CD14-positive monocyte (primary cell): Measurements from ENCODE around the gene SYT7. TPM values are rescaled to one million over a fixed set of nuclear protein-coding genes. Genes with fewer than 3 reads are reported as not detected.

ENCODE experiments used
- DNase-seq, 3 donors: peaks; one replicate each; pipeline ENCODE4 v3.0.0-alpha.2; 2011 to 2022
- H2AFZ ChIP-seq: 2 replicates; pipeline ENCODE4 v1.6.0; 2012; ENCODE audit warnings: mild to moderate bottlenecking, low read depth, low read length, inconsistent platforms; ENCODE audit not compliant: insufficient read depth, poor library complexity, severe bottlenecking
- H3K27ac ChIP-seq, 2 donors: 1 replicate in 1 of 2; 2 replicates in 1 of 2; pipeline ENCODE4 v1.5.1; 2012 to 2013; ENCODE audit warnings: low read length in 2 of 2, control low read depth in 1 of 2, inconsistent platforms in 1 of 2, low read depth in 1 of 2, mild to moderate bottlenecking in 1 of 2
- H3K27me3 ChIP-seq, 2 donors: one replicate each; pipeline versions ENCODE4 v1.6.0 to v1.6.1; 2011 to 2013; ENCODE audit warnings: low read length in 2 of 2; ENCODE audit not compliant: control insufficient read depth in 2 of 2, insufficient read depth in 2 of 2
- H3K36me3 ChIP-seq, 2 donors: replicated peaks in 1 of 2; 1 replicate in 1 of 2; 2 replicates in 1 of 2; pipeline versions ENCODE4 v1.5.1 to v1.6.1; 2012 to 2013; ENCODE audit warnings: low read length in 2 of 2, control low read depth in 1 of 2, inconsistent platforms in 1 of 2, mild to moderate bottlenecking in 1 of 2; ENCODE audit not compliant: insufficient read depth in 2 of 2, control insufficient read depth in 1 of 2
- H3K4me1 ChIP-seq, 2 donors: 1 replicate in 1 of 2; 2 replicates in 1 of 2; pipeline versions ENCODE4 v1.5.1 to v1.6.1; 2012 to 2013; ENCODE audit warnings: low read length in 2 of 2, control low read depth in 1 of 2, inconsistent platforms in 1 of 2, mild to moderate bottlenecking in 1 of 2, moderate library complexity in 1 of 2; ENCODE audit not compliant: insufficient read depth in 2 of 2, control insufficient read depth in 1 of 2
- H3K4me2 ChIP-seq: replicated peaks from 2 replicates; pipeline ENCODE3; 2012; ENCODE audit warnings: low read length, moderate library complexity, mild to moderate bottlenecking; ENCODE audit not compliant: poor library complexity, severe bottlenecking; ENCODE audit errors: extremely low read depth
- H3K4me3 ChIP-seq, 3 experiments: fragments of 200-600 bp in 1 of 3; sonication (generic) in 1 of 3; replicated peaks in 1 of 3; 1 replicate in 2 of 3; 2 replicates in 1 of 3; pipeline ENCODE4 v1.5.1; 2011 to 2013; ENCODE audit warnings: low read length in 3 of 3, mild to moderate bottlenecking in 3 of 3, control low read depth in 2 of 3, low read depth in 2 of 3, inconsistent platforms in 1 of 3, moderate library complexity in 1 of 3
- H3K79me2 ChIP-seq: 2 replicates; pipeline ENCODE4 v1.6.0; 2012; ENCODE audit warnings: mild to moderate bottlenecking, control low read depth, inconsistent platforms, low read length, moderate library complexity; ENCODE audit not compliant: insufficient read depth
- H3K9ac ChIP-seq: 2 replicates; pipeline ENCODE4 v1.6.0; 2017; ENCODE audit warnings: low read length, mild to moderate bottlenecking; ENCODE audit not compliant: insufficient read depth, poor library complexity, severe bottlenecking
- H3K9me3 ChIP-seq, 2 donors: replicated peaks in 1 of 2; 1 replicate in 1 of 2; 2 replicates in 1 of 2; pipeline versions ENCODE4 v1.5.1 to v1.6.1; 2012 to 2013; ENCODE audit warnings: low read length in 2 of 2, control low read depth in 1 of 2; ENCODE audit not compliant: control insufficient read depth in 1 of 2, insufficient read depth in 1 of 2
- H4K20me1 ChIP-seq: 2 replicates; pipeline ENCODE4 v1.6.0; 2012; ENCODE audit warnings: mild to moderate bottlenecking, low read length, control low read depth, moderate library complexity; ENCODE audit not compliant: insufficient read depth
- H3K27ac Mint-ChIP-seq, 7 donors: one replicate each; pipeline ENCODE4 v1.8.0; 2020; ENCODE audit warnings: mild to moderate bottlenecking in 7 of 7, mixed read lengths in 7 of 7, moderate library complexity in 6 of 7, inconsistent platforms in 2 of 7
- H3K27me3 Mint-ChIP-seq, 3 donors: one replicate each; pipeline ENCODE4 v1.8.0; 2021 to 2022; ENCODE audit warnings: low read depth in 3 of 3, mild to moderate bottlenecking in 3 of 3, mixed read lengths in 3 of 3, moderate library complexity in 3 of 3, inconsistent platforms in 1 of 3
- H3K36me3 Mint-ChIP-seq, 2 donors: one replicate each; pipeline ENCODE4 v1.8.0; 2020; ENCODE audit warnings: mixed read lengths in 2 of 2, inconsistent platforms in 1 of 2, mild to moderate bottlenecking in 1 of 2
- H3K4me1 Mint-ChIP-seq: one replicate; pipeline ENCODE4 v1.8.0; 2020; ENCODE audit warnings: mild to moderate bottlenecking, mixed read lengths
- H3K4me3 Mint-ChIP-seq, 2 donors: one replicate each; pipeline ENCODE4 v1.8.0; 2020; ENCODE audit warnings: mild to moderate bottlenecking in 2 of 2, mixed read lengths in 2 of 2, moderate library complexity in 1 of 2
- H3K9me3 Mint-ChIP-seq, 7 donors: one replicate each; pipeline ENCODE4 v1.8.0; 2020 to 2022; ENCODE audit warnings: mixed read lengths in 7 of 7, mild to moderate bottlenecking in 6 of 7, moderate library complexity in 6 of 7, inconsistent platforms in 2 of 7
- WGBS: methylation state at CpG from one replicate; pipeline ENCODE4 v1.1.5; 2013; ENCODE audit warnings: missing lambda C conversion rate; ENCODE audit not compliant: insufficient coverage; 5-methylcytosine and 5-hydroxymethylcytosine counted together
- intact Hi-C, 2 donors: fragments of 100-400 bp; cut with micrococcal nuclease; formaldehyde crosslinking; loops; one replicate each; pipeline versions ENCODE4 v1.15.0 to v1.15.1; 2023
- polyA plus RNA-seq, 3 donors: library from polyadenylated mRNA; depleted of rRNA in 1 of 3; unstranded in 2 of 3; stranded (reverse) in 1 of 3; fragments of 300-500 nt in 2 of 3; fragments of >200 nt in 1 of 3; fragmentation: Illumina TruSeq in 2 of 3; gene quantifications; 1 replicate in 2 of 3; 2 replicates in 1 of 3; pipeline ENCODE4 v1.2.3, GENCODE V29; 2012 to 2021
- TF ChIP-seq, protein P1 (sequence below): fragments of 200-600 bp; IDR thresholded peaks from one replicate; pipeline ENCODE4 v1.8.0; 2022; ENCODE audit warnings: antibody characterized with exemption, mild to moderate bottlenecking

Gene SYT7
- polyA plus RNA-seq, 3 donors, result not detected

DNA sequence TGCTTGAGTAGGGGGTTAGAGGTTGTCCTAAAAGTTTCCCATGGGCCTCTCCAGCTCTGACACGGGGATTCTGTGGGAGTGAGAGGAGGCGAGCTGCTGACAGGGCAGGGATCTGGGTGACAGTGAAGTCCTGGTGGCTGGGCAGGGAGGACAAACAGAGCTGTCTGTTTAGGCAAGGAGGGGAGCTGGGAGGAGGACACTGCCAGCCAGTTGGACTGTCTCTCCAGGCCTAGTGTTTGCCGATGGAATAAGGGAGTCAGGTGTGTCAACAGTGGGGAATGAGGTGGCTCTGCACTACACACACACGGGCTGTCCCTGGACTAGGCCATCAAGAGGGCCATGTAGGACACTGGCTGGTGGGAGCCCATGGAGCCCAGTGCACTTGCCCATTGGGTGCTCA lies 20.6 kb upstream of the SYT7 start:
- Histone ChIP-seq H4K20me1 (no peaks in the 10 kb centered on the region), H3K4me1 (no peaks in the 10 kb centered on the region), H3K27ac (no peak overlapping the region), H3K4me3 (no peak overlapping the region), H3K36me3 (no peaks in the 10 kb centered on the region), H3K79me2 (no peaks in the 10 kb centered on the region), H3K9me3 (no peaks in the 10 kb centered on the region), H3K9ac (no peak overlapping the region), H2AFZ (no peak overlapping the region), H3K27me3 (peaks cover 0 to 7% of the 10 kb centered on the region in 2 donors), H3K4me2 (no peak overlapping the region)
- intact Hi-C loops, result no loop called here
- Mint-ChIP-seq H3K36me3 (no peaks in the 10 kb centered on the region), H3K4me1 (no peaks in the 10 kb centered on the region), H3K27ac (no peak overlapping the region), H3K4me3 (no peak overlapping the region), H3K9me3 (peaks cover 0 to 2% (median 0%) of the 10 kb centered on the region in 7 donors), H3K27me3 (peaks cover 8 to 31% (median 17%) of the 10 kb centered on the region in 3 donors)
- TF ChIP-seq, protein P1, sequence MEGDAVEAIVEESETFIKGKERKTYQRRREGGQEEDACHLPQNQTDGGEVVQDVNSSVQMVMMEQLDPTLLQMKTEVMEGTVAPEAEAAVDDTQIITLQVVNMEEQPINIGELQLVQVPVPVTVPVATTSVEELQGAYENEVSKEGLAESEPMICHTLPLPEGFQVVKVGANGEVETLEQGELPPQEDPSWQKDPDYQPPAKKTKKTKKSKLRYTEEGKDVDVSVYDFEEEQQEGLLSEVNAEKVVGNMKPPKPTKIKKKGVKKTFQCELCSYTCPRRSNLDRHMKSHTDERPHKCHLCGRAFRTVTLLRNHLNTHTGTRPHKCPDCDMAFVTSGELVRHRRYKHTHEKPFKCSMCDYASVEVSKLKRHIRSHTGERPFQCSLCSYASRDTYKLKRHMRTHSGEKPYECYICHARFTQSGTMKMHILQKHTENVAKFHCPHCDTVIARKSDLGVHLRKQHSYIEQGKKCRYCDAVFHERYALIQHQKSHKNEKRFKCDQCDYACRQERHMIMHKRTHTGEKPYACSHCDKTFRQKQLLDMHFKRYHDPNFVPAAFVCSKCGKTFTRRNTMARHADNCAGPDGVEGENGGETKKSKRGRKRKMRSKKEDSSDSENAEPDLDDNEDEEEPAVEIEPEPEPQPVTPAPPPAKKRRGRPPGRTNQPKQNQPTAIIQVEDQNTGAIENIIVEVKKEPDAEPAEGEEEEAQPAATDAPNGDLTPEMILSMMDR, result no peak
- DNase-seq, result no peak
- WGBS, result 77% methylated on average over 4 of the region's 4 CpGs

DNA sequence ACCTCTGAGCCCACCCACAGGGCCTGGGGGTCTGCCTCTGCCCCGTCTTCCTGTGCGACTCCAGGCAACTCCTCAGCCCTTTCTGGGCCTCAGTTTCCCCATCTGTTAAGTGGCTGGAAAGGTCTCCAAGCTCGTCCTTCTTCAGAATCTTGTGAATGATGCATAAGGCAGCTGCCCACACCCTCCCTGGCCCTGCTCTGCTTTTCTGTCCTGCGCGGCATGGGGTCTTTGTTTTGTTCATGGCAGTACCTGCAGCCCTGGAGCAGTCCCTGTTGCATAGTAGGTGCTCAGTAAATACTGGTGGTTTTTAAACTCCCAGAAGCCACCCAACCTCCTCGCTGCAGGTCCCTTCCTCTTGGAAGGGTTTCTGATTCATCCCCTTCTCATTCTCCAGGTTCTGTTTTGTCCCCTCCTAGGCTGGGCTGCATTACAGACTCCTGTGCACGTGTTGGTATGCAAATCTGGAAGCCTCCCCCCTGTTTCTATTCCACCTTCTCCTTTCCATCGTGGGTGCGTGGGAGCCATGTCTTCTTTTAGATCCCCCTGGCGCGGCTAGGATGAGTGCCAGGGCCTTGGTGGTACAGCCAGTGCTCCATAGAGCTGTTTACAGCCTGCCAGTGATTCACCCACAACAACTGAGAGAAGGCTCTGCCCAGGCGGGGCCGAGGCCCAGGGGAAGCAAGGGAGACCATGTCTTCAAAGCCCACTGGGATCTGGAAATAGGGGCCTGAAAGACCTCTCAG lies 19.3 kb upstream of the SYT7 start:
- Histone ChIP-seq H3K9ac (no peak overlapping the region), H3K4me1 (no peaks in the 10 kb centered on the region), H3K9me3 (no peaks in the 10 kb centered on the region), H2AFZ (no peak overlapping the region), H4K20me1 (no peaks in the 10 kb centered on the region), H3K4me2 (no peak overlapping the region), H3K79me2 (no peaks in the 10 kb centered on the region), H3K4me3 (no peak overlapping the region), H3K27me3 (peaks cover 0 to 7% of the 10 kb centered on the region in 2 donors), H3K27ac (no peak overlapping the region), H3K36me3 (no peaks in the 10 kb centered on the region)
- H3K27me3 Mint-ChIP-seq, result peaks cover 6 to 25% (median 20%) of the 10 kb centered on the region in 3 donors
- no peaks in the 10 kb centered on the region for H3K36me3 Mint-ChIP-seq
- H3K9me3 Mint-ChIP-seq, result peaks cover 0 to 2% (median 0%) of the 10 kb centered on the region in 7 donors
- H3K4me1 Mint-ChIP-seq, result peaks cover 2% of the 10 kb centered on the region
- no peak overlapping the region for H3K27ac Mint-ChIP-seq
- TF ChIP-seq, protein P1, result no peak
- intact Hi-C loops, result no loop called here
- WGBS, result 64% methylated on average over 8 of the region's 13 CpGs
- DNase-seq, result no peak
- peak overlapping the region; percentile 37 to 39 for H3K4me3 Mint-ChIP-seq
